Measurements from ENCODE around the gene FAM193A. TPM values are rescaled to one million over a fixed set of nuclear protein-coding genes. Genes with fewer than 3 reads are reported as not detected.

Gene FAM193A
- total RNA-seq, 1 donor from 2014 or later: 26.1 TPM

- DNase-seq: no peak
- no peaks in the 10 kb centered on the region for H3K9me3 ChIP-seq
- no peak overlapping the region for H3K27ac ChIP-seq
- ATAC-seq: peak in 1 of 2 donors; percentile 37
- no peak overlapping the region for H3K4me3 ChIP-seq
- H3K4me1 ChIP-seq: no peaks in the 10 kb centered on the region
- TF ChIP-seq, protein P1, sequence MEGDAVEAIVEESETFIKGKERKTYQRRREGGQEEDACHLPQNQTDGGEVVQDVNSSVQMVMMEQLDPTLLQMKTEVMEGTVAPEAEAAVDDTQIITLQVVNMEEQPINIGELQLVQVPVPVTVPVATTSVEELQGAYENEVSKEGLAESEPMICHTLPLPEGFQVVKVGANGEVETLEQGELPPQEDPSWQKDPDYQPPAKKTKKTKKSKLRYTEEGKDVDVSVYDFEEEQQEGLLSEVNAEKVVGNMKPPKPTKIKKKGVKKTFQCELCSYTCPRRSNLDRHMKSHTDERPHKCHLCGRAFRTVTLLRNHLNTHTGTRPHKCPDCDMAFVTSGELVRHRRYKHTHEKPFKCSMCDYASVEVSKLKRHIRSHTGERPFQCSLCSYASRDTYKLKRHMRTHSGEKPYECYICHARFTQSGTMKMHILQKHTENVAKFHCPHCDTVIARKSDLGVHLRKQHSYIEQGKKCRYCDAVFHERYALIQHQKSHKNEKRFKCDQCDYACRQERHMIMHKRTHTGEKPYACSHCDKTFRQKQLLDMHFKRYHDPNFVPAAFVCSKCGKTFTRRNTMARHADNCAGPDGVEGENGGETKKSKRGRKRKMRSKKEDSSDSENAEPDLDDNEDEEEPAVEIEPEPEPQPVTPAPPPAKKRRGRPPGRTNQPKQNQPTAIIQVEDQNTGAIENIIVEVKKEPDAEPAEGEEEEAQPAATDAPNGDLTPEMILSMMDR (IDR thresholded peaks at IDR 0.05): no peak
- H3K27me3 ChIP-seq (ENCODE audit: low read depth): no peaks in the 10 kb centered on the region
- H3K36me3 ChIP-seq: peaks cover 90% of the 10 kb centered on the region
- intact Hi-C loops (cut with DNase I): no loop called here
These were observed 165.9 kb downstream of the FAM193A start for GRCh38 chr4:2702361-2702760.

- peaks cover 90% of the 10 kb centered on the region for H3K36me3 ChIP-seq
- no peak overlapping the region for H3K4me3 ChIP-seq
- no peak overlapping the region for H3K27ac ChIP-seq
- ATAC-seq: no peak
- H3K4me1 ChIP-seq: no peaks in the 10 kb centered on the region
- no peaks in the 10 kb centered on the region for H3K9me3 ChIP-seq
- no peak for DNase-seq
- TF ChIP-seq, protein P1 (IDR thresholded peaks at IDR 0.05): no peak
- intact Hi-C loops (cut with DNase I): no loop called here
- H3K27me3 ChIP-seq (ENCODE audit: low read depth): no peaks in the 10 kb centered on the region
These were observed 166.3 kb downstream of the FAM193A start for GRCh38 chr4:2702770-2703169.

GRCh38 chr4:2712261-2712842, 175.9 kb downstream of the FAM193A start:
- no peak overlapping the region for H3K4me3 ChIP-seq
- peaks cover 41% of the 10 kb centered on the region for H3K36me3 ChIP-seq
- H3K27ac ChIP-seq: no peak overlapping the region
- intact Hi-C loops (cut with DNase I): no loop called here
- TF ChIP-seq, protein P1 (IDR thresholded peaks at IDR 0.05): no peak
- no peaks in the 10 kb centered on the region for H3K9me3 ChIP-seq
- ATAC-seq (no peak), DNase-seq (no peak)
- H3K4me1 ChIP-seq: peaks cover 36% of the 10 kb centered on the region
- no peaks in the 10 kb centered on the region for H3K27me3 ChIP-seq (ENCODE audit: low read depth)

GRCh38 chr4:2713337-2713736, 176.9 kb downstream of the FAM193A start:
- Histone ChIP-seq H3K4me3 (no peak overlapping the region), H3K36me3 (peaks cover 41% of the 10 kb centered on the region), H3K27me3 (ENCODE audit: low read depth) (no peaks in the 10 kb centered on the region), H3K4me1 (peaks cover 36% of the 10 kb centered on the region), H3K9me3 (no peaks in the 10 kb centered on the region), H3K27ac (peak overlapping the region; percentile 64)
- DNase-seq (no peak), ATAC-seq (no peak)
- TF ChIP-seq, protein P1 (IDR thresholded peaks at IDR 0.05): no peak
- intact Hi-C loops (cut with DNase I): no loop called here

- H3K4me3 ChIP-seq: no peak overlapping the region
- no peak for DNase-seq
- intact Hi-C loops (cut with DNase I): no loop called here
- peak overlapping the region; percentile 64 for H3K27ac ChIP-seq
- TF ChIP-seq, protein P1 (IDR thresholded peaks at IDR 0.05): no peak
- no peaks in the 10 kb centered on the region for H3K27me3 ChIP-seq (ENCODE audit: low read depth)
- H3K4me1 ChIP-seq: peaks cover 36% of the 10 kb centered on the region
- peak; percentile 79 to 81 for ATAC-seq
- H3K36me3 ChIP-seq: peaks cover 43% of the 10 kb centered on the region
- no peaks in the 10 kb centered on the region for H3K9me3 ChIP-seq
These were observed 177.8 kb downstream of the FAM193A start for GRCh38 chr4:2714061-2714770.
